SHP77 (cell line): Measurements from ENCODE around the gene DGKG.

ENCODE experiments used
- DNase-seq, 2 experiments: peaks; one replicate each; lab custom pipeline; 2025; lab: John Stamatoyannopoulos, UW

DGKG gene

DNA sequence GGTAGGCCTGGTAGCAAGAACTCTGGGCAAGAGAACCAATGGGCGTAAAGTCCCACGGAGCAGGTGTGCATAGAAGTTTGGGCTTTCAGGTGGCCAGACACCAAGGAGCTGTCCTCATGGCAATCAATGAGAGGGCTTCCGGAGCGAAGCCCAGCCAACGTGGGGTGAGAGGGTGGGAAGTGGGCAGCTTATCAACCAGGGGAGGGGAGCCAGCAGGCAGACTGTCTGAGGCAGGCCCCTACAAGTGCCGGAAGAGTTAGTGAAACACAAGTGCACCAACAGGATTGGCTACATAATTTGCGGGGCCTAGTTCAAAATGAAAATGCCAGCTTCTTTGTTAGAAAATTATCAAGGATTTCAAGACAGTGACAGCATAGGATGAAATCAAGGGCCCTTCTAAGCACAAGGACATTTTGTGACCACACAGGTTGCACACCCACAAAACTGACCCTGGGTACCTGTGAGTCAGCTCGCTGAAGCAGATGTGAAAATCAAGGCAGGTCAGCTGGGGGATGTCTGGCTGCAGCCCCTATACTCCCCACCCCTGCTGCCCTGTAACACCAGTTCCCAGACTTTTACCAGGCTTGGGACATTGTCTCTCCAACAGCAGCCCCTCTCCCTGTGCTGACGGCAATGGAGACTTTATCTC lies 151.1 kb downstream of the DGKG start:
- DNase-seq, result no peak

DNA sequence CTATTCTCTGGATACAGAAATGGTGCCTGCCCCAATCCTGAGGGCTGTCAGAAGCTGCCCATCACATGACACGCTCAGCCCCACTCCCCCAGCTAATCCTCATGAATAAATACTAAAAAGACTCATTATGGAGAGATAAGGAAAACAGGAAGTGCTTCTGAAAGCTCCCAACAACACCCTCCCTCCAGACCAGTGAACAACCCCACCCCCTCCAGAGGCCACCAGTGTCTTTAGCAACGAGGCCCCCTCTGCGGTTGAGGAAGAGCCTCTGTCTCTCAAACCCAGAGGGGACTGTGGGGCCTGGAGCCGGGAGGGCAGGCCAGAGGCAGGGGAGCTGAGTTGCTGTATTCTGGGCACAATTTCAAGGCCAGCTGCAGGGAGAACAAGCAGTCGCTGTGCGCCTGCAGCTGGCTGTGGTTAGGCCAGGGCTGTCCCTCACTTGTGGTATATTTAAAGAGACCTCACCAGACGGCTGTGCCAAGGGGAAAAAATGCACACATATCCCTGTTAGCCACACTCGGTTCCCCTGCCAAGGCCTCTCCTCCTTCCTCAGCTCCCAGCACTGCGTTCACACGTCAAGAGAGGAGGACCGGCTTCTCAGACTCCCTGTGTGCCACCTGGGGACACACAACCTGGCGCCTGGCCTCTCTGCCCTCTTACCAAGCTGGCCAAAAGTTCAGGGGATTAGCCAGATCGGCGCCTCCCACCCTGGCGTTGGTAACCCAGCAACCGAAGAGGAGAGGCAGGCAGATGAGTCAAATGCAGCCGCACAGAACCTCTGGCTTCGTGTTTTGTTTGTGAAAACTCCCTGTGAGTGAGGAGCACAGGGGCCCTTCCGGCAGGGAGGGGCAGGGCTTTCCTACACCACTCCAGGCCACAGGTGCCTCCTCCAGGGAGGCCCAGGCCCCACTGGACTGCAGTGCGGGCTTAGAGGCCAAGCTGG lies 152.0 kb downstream of the DGKG start:
- peak in 1 of 2 experiments; percentile 47 for DNase-seq

DNA sequence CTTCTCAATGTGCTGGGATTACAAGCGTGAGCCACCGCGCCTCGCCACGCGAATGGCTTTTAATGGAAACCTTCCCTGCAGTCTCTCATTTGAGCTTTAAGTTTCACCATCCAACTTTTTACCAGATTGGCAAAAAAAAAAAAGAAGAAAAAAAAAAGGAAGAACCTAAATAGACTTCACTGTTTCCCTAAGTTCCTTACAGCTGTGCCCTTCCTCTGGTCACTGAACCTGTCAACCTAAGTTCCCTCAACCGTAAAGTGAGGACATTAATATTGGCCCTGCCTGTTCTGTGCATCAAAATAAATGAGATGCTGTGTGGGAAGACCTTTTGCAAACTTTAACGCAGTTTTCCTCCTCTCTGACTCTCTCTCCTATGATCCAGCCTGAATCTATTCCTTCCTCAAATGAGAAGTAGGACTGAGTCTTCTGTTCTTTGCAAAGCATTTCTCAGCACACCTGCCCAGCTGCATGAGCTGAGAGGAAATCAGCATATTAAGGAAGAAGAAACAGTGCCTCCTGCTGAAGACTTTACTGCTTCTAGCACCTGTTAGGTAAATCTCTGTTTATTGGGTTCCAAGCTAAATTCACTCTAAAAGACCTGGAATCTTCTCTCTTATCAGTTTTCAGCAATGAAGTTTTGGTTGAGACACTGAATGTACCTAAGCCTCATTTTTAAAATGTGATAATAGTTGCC lies 153.6 kb downstream of the DGKG start:
- no peak for DNase-seq

DNA sequence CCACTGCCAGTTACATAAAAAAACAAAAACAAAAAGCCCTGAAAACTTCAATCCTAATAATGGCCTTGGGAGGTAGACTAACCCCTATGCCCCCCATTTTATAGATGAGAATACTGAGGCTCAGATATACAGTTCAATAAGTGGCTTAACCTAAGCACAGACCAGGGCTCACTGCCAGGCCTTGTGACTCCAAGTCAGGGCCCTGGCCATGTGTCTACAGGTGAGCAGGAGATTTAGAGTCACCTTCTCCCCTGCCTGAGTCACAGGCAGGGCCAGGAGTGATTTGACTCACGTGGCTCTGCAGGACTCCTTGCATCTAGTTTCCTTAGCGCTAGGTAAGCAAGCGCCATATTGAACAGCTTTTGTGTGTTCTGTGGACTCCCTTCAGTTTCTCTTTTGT lies 154.5 kb downstream of the DGKG start:
- DNase-seq, result no peak

DNA sequence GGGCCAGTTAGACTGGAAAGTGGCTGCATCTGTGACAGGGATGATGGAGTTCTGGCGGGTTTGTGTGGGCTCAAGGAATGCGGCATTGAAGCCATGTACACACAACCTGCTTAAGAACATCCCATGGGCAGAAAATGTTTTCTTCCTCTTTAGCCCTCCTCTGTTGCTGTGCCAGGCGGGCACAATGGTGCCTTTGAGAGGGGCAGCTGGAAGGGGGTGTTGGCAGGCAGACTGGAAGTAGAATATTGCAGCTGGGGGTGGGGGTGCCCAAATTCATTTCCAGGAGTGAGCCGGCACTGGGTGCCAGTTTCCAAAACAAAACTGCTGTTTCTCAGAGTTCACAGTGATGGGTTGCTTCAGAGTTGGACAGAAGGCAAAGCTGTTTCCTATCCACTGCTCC lies 161.3 kb downstream of the DGKG start:
- no peak for DNase-seq

DNA sequence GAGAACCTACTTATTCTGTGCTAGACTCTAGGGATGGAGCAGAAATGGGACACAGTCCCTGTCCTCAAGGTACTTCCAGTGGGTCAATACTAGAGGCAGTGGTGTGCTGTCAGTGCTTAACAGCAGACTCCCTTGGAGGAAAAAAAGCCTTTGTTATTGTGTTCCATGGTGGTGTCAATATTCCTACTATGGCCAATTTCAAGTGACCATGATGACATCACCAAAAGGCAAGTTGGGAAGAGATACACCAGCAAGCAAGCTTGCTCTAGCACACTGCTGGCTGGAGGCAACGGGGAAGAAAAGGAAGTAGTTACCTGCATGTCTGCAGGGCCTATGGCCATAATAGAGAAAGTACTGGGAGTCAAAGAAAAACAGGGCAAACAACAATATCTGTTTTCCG lies 163.6 kb downstream of the DGKG start:
- DNase-seq, result no peak

DNA sequence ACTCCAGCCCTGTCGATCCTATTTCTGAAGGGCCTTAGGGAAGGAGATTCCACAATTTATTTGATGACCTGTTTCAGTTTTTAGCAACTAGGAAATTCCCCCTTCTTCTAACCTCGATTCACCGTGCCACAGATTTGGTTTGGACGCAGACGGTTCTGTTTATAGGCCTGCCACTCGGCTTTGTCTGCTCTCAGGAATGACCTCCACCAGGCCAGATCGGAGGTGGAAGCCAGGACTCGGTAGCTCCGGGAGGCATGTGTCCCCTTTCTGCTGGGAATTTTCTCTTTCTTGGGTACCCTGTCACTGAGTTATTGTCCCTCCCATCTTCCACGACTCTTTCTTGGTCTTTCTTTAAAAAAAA lies 167.6 kb downstream of the DGKG start:
- DNase-seq, result no peak

DNA sequence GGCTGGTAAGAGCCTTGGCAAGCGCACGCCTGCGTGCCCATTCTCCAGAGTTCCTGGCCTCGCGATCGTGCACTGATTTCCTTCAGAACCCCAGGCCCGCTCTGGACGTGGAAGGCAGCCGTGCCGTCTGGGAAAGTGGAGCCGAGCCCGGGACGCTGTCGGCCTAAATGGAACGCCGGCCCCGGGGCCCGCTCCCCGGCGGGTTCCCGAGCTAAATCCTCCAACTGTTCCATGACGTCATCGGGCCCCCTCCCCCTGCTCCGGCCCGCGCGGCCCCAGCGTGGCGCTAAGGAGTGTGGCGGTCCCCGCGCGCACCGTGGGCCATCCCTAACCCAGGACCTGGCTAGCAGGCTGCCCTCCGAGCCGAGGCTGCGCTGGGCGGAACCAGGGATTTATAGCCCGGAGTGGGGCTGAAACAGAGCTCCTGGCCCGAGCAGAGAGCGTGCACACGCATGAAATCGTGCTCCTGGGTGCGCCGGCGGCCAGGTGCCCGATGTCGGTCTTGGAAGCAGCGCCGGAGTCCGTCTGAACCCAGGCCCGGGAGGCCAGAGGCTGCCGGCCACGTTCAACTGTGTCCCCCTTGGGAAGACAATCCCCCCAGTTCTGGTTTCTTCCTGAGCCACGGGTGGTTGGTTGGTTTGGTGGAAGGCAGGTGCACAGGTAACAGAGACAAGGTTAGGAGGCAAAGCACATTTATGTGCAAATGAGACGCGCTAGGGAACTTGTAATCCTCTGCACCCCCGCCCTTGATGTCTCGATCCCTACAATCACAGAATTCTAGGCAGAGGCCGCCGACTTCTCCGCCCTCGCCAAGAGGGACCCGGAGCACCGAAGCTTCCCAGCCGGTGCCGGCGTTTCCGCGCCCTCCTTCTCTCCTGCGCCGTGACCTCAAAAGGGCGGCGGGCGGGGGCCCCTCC lies 168.2 kb downstream of the DGKG start:
- DNase-seq, result no peak

DNA sequence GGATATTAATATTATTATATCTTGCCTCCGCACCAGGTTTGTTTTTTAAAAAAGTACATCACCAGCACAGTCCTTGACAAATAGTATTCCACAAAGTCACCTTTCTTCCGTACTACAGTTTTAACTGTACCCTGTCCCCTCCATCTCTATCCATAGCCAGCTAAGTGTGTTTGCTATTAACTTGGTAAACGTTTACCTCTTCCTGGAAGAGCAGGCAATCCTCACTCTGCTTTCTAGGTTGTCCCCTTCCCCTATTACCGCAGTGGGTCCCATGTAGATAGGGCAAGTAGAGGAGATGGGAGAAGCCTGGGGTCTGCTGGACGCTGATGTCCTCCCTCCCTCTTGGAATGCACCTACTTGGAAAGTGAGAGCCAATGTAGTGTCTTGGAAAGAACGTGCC lies 169.2 kb downstream of the DGKG start:
- DNase-seq, result no peak

DNA sequence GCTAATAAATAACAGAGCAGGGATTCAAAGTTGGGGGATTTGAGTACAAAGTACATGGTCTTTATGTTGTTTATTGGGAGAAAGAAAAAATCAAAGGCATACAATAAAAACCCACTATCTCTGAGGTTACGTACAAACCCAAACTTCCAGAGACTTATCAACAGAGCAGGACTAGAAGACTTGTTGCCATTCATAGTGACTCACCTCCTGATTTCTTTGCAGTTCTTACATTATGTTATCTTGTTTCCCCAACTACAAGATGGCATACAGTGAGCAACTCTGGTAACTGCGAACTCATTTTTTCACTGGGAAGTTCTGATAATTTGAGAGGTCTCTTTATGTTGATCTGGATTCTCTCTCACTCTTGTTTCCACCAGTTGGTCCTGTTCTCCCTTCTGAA lies 172.5 kb downstream of the DGKG start:
- no peak for DNase-seq

DNA sequence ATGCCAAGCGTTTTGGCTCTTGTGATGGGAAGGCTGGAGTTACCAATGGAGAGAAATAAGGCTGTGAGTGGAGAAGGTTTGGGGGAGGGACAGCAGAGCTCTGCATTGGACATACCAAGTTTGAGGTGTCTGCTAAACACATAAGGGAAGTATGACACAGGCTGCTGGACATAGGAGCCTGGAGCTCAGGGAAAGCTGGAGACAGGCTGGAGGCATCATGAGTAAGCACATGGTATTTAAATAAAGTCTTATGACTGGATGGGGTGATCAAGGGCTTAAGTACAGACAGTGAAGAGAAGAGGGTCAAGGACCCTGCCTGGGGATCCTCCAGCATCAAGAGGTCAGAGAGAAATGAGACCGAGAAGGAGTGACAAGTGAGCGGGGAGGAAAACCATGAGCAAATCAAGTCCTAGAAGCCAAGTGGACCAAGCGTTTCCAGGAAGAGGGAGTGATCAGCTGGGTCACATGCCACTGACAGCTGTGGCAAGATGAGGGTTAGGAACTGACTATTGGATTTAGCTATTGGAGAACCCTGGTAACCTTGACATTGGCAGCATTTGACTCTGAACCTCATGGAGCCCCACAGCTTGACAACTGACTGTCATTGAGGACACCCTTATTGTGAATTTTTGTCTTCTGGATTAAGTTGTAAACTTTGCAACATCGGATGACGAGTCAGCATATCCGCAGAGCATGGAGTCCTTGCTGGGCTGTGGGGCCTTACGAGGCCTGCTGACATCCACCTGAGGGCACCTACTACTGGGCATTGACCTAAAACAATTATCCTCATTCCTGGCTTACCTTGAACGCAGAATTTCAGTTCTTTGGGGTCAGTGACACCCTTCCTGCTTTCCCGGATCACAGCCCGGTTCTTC lies 174.4 kb downstream of the DGKG start:
- DNase-seq, result no peak

DNA sequence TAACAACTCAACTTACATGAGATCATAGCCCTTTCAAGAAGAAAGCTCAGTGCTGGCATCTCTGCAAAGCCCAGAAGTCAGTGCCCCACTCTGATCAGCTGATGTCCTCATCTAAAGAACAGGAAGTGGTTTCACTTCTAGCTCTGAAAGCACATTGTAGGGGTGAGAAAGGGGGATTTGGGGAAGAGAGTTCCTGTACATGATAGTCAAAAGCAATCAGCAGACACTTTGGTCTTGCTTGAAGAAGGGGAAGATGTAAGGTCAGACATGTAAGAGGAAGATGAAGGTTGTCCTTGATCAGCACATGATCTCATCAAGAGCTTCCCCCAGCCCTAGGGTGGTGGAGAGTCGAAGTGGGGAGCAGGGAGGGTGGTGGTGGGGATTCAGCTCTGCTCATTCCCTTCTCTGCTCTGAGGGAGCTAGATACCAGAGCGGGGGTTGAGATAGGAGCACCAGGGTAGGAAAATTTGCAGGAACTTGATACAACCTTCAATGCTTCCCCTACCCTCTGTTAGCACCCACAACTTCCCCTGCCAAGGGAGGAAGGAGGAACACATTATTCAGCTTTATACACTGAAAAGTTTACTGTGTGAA lies 176.7 kb downstream of the DGKG start:
- DNase-seq, result no peak

DNA sequence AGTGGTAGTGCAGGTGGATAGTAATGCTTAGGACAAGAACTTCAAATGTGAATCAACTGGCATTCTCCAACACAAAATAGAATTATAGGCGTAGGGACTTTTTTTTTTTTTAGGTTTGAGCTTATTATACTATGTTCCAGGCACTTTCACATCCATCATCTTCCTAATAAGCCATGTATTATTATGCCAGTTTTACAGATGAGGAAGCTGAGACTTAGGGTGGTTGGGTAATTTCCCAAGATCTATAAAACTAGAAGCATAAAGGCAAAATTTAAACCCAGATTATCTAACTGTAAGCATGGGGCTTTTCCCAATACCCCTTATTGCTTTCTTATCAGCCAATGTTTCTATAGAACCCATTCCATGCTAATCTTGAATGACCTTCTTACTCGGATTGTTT lies 178.0 kb downstream of the DGKG start:
- no peak for DNase-seq

DNA sequence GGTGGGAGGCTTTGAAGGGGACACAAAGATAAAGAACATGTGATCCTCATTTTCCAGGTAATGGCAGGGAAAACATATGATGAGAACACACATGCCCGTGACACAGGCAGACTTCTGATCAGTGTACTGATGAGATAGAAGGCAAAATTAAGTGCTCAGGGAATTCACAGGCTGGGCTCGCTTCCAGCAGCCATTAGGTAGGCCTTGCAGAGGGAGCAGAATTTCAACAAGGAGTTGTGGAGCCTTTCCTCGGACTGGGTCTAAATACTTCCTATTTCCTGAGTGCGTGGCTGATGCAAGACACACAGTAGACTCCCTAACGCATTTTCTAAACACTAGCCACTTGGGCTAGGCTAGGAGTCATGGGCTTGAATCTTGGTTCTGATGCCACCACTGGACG lies 179.2 kb downstream of the DGKG start:
- DNase-seq, result no peak

DNA sequence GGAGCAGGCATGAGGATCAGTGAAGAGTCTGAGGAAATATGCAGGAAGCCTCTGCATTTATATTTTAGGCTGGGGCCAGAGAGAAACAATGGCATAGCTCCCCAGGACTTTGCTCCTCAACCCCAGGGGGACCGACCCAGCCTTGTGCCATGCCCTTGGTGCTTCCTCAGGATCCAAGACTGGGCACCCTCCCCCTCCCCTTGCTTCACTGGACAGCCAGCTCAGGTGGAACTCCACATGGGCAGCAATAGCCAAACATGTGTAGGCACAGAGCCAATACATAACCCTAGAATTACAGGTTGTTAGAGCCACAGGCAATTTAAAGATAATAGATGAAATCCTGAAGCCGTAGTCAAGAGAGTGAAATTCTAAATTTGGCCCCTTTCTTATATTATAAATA lies 180.1 kb downstream of the DGKG start:
- no peak for DNase-seq

DNA sequence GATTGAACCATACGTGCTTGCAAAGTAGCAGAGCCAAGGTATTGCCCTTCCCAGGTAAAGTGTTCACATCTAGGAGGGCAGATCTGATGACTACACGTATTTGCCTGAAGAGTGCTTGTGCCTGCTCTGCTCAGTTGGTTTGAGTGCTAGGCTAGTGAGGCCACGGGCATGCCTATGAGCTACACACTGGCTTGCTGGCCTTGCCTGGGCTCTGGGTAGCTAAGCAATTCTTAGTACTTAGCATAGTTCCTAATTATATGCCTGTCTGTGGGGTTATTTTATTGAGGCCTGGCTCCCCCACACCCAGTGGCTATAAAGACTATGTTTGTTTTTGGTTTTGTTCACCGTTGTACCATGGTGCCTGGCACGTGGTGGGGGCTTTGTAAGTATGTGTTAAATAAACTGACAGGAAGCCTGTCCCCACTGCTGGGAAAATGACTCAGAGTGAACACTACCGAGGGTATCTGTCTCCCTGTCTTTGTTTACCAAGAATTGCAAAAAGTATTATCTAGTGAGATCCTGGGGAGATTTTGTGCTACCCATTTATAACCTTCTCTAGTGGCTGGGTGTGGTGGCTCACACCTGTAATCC lies 181.0 kb downstream of the DGKG start:
- no peak for DNase-seq

DNA sequence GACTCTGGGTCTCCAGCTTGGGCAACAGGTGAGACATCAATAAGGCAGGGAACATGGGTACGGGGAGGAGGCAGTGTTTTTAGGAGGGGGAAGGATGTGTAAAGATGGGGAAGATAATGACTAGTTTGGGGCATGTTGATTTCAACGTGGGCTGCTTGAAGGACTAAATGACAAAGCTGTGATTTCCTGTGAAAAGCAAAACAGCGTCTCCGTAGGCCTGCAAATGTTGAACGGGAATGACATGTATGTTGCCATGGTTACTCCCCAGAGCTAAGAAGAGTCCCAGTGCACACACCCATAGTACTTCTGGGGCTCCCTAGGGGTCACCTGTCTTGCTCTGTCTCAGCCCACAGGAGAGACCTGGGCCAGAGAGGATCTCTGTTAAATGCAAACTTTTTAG lies 181.9 kb downstream of the DGKG start:
- DNase-seq, result no peak

DNA sequence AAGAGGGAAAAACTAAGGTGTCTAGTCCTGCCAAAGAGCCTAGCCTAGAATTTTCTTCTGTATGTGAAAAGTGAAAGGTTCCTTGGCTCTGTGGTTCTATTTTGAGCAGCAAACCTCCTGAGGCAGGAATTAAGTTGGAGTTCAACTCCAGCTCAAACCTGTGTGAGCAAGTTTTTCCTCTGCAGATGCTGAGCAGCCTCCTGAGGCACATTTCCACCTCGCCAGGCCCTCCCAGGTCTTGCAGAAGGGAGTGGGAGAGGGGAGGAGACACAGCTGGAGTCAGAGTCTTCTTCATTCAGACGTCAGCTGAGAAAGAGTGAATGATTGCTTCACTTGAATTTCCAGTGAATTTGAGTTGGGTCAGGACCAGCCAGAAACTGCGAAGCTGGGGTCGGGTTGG lies 183.6 kb downstream of the DGKG start:
- DNase-seq, result no peak

DNA sequence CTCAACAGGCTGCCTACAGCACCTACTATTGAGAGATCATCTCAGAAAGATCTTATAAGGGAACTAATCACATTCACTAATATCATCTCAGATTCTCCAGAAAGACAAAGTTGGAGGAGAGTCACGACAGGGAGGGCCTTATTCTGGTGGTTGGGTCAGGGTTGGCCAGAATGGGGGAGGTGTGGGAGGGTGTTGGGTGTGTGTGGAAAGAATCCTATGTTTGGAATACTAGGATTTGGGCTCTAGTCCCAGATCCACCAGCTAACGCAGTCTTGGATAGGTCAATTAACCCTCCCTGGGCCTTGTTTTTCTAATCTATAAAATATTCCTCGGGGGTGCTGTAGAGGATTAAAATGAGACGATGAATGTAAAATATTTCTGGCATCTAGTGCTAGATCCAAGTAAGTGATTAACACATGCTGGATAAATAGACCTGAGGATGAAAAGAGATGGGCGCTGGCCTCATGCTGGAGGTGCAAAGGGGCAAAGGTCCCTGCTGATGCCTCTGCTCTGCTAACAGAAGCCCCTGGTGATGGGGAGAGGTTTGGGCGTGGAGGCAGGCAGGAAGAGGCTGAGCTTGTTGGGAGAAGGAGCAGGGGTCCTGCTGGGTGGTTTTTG lies 185.6 kb downstream of the DGKG start:
- no peak for DNase-seq
